Fibroblast of lung (primary cell): ENCODE data around the gene PHLDA2. TPM values are rescaled to one million over a fixed set of nuclear protein-coding genes. Genes with fewer than 3 reads are reported as not detected.
A peak's percentile ranks its signal among the peaks of the same experiment; 100 is the strongest.

ENCODE experiments used
- DNase-seq, 2 donors: peaks; one replicate each; pipeline versions ENCODE4 v3.0.0 to v3.0.0-alpha.2; 2010; ENCODE audit warnings: low read depth in 2 of 2
- H2AFZ ChIP-seq: 2 replicates; pipeline ENCODE4 v1.5.1; 2012; ENCODE audit warnings: low read length, control low read depth, inconsistent platforms
- H3K27ac ChIP-seq: 2 replicates; pipeline ENCODE4 v1.5.1; 2011; ENCODE audit warnings: low read length, control low read depth; ENCODE audit not compliant: insufficient read depth
- H3K27me3 ChIP-seq: 2 replicates; pipeline ENCODE4 v1.5.1; 2011; ENCODE audit warnings: mild to moderate bottlenecking, low read length; ENCODE audit not compliant: control insufficient read depth, insufficient read depth
- H3K36me3 ChIP-seq: 2 replicates; pipeline ENCODE4 v1.5.1; 2011; ENCODE audit warnings: low read length; ENCODE audit not compliant: control insufficient read depth, insufficient read depth
- H3K4me1 ChIP-seq: 2 replicates; pipeline ENCODE4 v1.5.1; 2011; ENCODE audit warnings: low read length; ENCODE audit not compliant: control insufficient read depth, insufficient read depth; ENCODE audit errors: extremely low read depth
- H3K4me2 ChIP-seq: 2 replicates; pipeline ENCODE4 v1.5.1; 2011; ENCODE audit warnings: low read length, control low read depth; ENCODE audit not compliant: insufficient read depth; ENCODE audit errors: extremely low read depth
- H3K4me3 ChIP-seq, 4 experiments: fragments of 200-600 bp in 1 of 4; sonication (generic) in 1 of 4; replicated peaks in 1 of 4; 2 replicates each; pipeline ENCODE4 v1.5.1; 2011 to 2016; ENCODE audit warnings: low read length in 4 of 4, low read depth in 3 of 4, mild to moderate bottlenecking in 3 of 4, control low read depth in 2 of 4, inconsistent platforms in 1 of 4, mixed read lengths in 1 of 4; ENCODE audit not compliant: insufficient read depth in 1 of 4; ENCODE audit errors: control extremely low read depth in 1 of 4
- H3K79me2 ChIP-seq: 2 replicates; pipeline ENCODE4 v1.5.1; 2012; ENCODE audit warnings: mild to moderate bottlenecking, low read length, inconsistent platforms; ENCODE audit not compliant: control insufficient read depth, insufficient read depth
- H3K9ac ChIP-seq: 2 replicates; pipeline ENCODE4 v1.5.1; 2011; ENCODE audit warnings: mild to moderate bottlenecking, low read length, control low read depth; ENCODE audit not compliant: insufficient read depth
- H3K9me3 ChIP-seq: 2 replicates; pipeline ENCODE4 v1.5.1; 2012; ENCODE audit warnings: low read depth, low read length; ENCODE audit not compliant: control insufficient read depth, insufficient read depth
- H4K20me1 ChIP-seq: 2 replicates; pipeline ENCODE4 v1.5.1; 2011; ENCODE audit warnings: low read length; ENCODE audit not compliant: control insufficient read depth, insufficient read depth; ENCODE audit errors: extremely low read depth
- CTCF ChIP-seq, 2 donors: IDR thresholded peaks in 1 of 2; conservative IDR thresholded peaks in 1 of 2; 1 replicate in 1 of 2; 2 replicates in 1 of 2; pipeline ENCODE4 v1.5.1; 2011 to 2012; ENCODE audit warnings: low read length in 2 of 2, control low read depth in 1 of 2, inconsistent platforms in 1 of 2, low read depth in 1 of 2, mild to moderate bottlenecking in 1 of 2
- EZH2 ChIP-seq: IDR thresholded peaks from 2 replicates; pipeline ENCODE4 v1.5.1; 2012; ENCODE audit warnings: low read length, control low read depth, mild to moderate bottlenecking; ENCODE audit errors: missing control alignments
- polyA plus RNA-seq, 2 donors: library from polyadenylated mRNA; depleted of rRNA in 1 of 2; stranded (reverse) in 1 of 2; unstranded in 1 of 2; fragments of >200 nt; gene quantifications; 2 replicates each; pipeline ENCODE4 v1.2.1, GENCODE V29; 2011 to 2012; ENCODE audit warnings: missing spikeins in 1 of 2
- total RNA-seq: library from RNA; depleted of rRNA; stranded (reverse); fragments of >200 nt; gene quantifications from 2 replicates; pipeline ENCODE4 v1.2.1, GENCODE V29; 2014

PHLDA2 gene
- total and polyA plus RNA-seq, 2 donors (not counting 1 experiment from before 2014, with no cell fraction given) = 6.8 to 16.2 TPM

- DNase-seq = peak; percentile 40 to 70
- H3K4me3 ChIP-seq = peak overlapping the region; percentile 48 to 62 (median 53)
- no peaks in the 10 kb centered on the region for H4K20me1 ChIP-seq
- H2AFZ ChIP-seq = peak overlapping the region; percentile 86
- H3K4me1 ChIP-seq = peaks cover 11% of the 10 kb centered on the region
- no peaks in the 10 kb centered on the region for H3K79me2 ChIP-seq
- no peaks in the 10 kb centered on the region for H3K9me3 ChIP-seq
- TF ChIP-seq CTCF (conservative IDR thresholded peaks at IDR 0.05 in 1 of 2, IDR thresholded peaks at IDR 0.05 in 1 of 2; ENCODE audit: low read depth in 1 of 2, low read length in 2 of 2) (peak; percentile 93 to 95), EZH2 (no peak)
- no peaks in the 10 kb centered on the region for H3K36me3 ChIP-seq
- peak overlapping the region; percentile 88 for H3K4me2 ChIP-seq
- H3K27me3 ChIP-seq = no peaks in the 10 kb centered on the region
- H3K9ac ChIP-seq = peak overlapping the region; percentile 30
- no peak overlapping the region for H3K27ac ChIP-seq
These were observed 36.8 kb downstream of the PHLDA2 start for GRCh38 chr11:2892215-2892966.

DNA sequence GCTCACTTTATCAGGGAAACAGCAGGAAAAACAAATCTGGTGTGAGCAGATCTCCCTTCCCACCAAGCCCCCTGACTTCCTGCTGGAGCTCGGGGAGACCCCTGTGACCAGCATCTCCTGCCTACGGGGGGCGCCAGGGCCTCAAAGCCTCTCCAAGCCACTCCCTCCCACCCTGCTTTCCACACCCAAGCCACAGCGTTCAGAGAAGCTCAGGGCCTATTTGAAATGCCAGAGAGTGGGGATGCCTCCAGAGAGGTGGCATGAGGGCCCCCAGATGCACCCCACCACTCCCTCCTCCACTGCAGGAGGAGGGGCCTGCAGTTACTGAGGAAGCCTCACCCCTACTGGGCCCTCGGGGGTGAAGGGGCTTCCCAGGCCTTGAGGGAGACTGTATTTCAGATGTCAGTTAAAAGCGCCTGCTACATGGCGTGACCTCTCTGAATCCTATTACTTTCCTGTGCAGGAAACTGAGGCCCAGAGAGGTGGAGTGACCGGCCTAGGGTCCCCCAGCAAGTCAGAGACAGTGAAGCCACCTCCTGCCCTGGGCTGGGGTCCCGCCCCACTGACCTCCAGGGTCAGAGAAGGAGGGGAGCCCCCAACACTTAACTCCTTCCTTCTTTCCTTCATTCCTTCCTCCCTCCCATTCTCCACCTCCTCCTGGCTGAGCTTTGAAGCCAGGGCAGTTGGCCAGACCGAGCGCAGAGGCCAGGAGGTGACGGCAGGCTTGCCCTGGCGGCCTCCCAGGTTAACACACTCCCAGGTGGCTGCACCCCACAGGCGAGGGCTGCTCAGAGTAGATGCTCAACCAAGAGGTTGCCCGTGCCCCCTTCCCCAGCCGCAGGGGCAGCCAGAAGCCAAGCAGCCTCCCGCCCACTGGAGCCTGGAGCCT lies 37.6 kb downstream of the PHLDA2 start:
- Histone ChIP-seq H3K4me1 (peaks cover 11% of the 10 kb centered on the region), H3K27me3 (no peaks in the 10 kb centered on the region), H3K9ac (no peak overlapping the region), H3K4me2 (peak overlapping the region; percentile 88), H3K27ac (no peak overlapping the region), H3K79me2 (no peaks in the 10 kb centered on the region), H2AFZ (peak overlapping the region; percentile 19), H3K4me3 (peak overlapping the region in 2 of 4 experiments; percentile 39 to 62), H3K36me3 (no peaks in the 10 kb centered on the region), H4K20me1 (no peaks in the 10 kb centered on the region), H3K9me3 (no peaks in the 10 kb centered on the region)
- TF ChIP-seq CTCF (conservative IDR thresholded peaks at IDR 0.05 in 1 of 2, IDR thresholded peaks at IDR 0.05 in 1 of 2; ENCODE audit: low read depth in 1 of 2, low read length in 2 of 2) (no peak), EZH2 (no peak)
- DNase-seq = peak; percentile 26 to 30
